GM23338 (cell line): ENCODE measurements around the gene PLEKHA8. TPM values are rescaled to one million over a fixed set of nuclear protein-coding genes. Genes with fewer than 3 reads are reported as not detected.

Experiments used
- ATAC-seq: fragments of 200-7000 bp; cut with Tn5 transposase; 3 replicates; pipeline ENCODE4 v1.9.1; 2020
- DNase-seq: peaks from one replicate; pipeline ENCODE4 v3.0.0-alpha.2; 2015; ENCODE audit warnings: low spot score
- H2AFZ ChIP-seq: fragments of 200-600 bp; sonication (generic); 2 replicates; pipeline ENCODE4 v1.8.0; 2016; ENCODE audit warnings: antibody characterized with exemption, mild to moderate bottlenecking, moderate library complexity
- H3F3A ChIP-seq: fragments of 200-600 bp; sonication (generic); replicated peaks from 2 replicates; pipeline ENCODE4 v1.8.0; 2017; ENCODE audit warnings: antibody characterized with exemption, mixed run types, low read depth
- H3K27ac ChIP-seq: fragments of 200-600 bp; sonication (generic); 2 replicates; pipeline ENCODE4 v1.6.1; 2016; ENCODE audit warnings: low read depth
- H3K27me3 ChIP-seq: fragments of 200-600 bp; sonication (generic); 2 replicates; pipeline ENCODE4 v1.8.0; 2016; ENCODE audit warnings: mild to moderate bottlenecking, mixed run types, moderate library complexity; ENCODE audit not compliant: insufficient read depth
- H3K36me3 ChIP-seq: fragments of 200-600 bp; sonication (generic); 2 replicates; pipeline ENCODE4 v1.8.0; 2016; ENCODE audit warnings: mild to moderate bottlenecking; ENCODE audit not compliant: insufficient read depth
- H3K4me1 ChIP-seq: fragments of 200-600 bp; sonication (generic); 2 replicates; pipeline ENCODE4 v1.8.0; 2016; ENCODE audit warnings: mild to moderate bottlenecking, moderate library complexity; ENCODE audit not compliant: insufficient read depth
- H3K4me2 ChIP-seq: fragments of 200-600 bp; sonication (generic); 2 replicates; pipeline ENCODE4 v1.7.1; 2017; ENCODE audit warnings: mixed run types
- H3K4me3 ChIP-seq: fragments of 200-600 bp; sonication (generic); 2 replicates; pipeline ENCODE4 v1.6.1; 2016; ENCODE audit warnings: mixed run types
- H3K79me2 ChIP-seq: fragments of 200-600 bp; sonication (generic); replicated peaks from 2 replicates; pipeline ENCODE4 v1.8.0; 2017; ENCODE audit warnings: mild to moderate bottlenecking; ENCODE audit not compliant: insufficient read depth
- H3K9me2 ChIP-seq: fragments of 200-600 bp; sonication (generic); 2 replicates; pipeline ENCODE4 v1.8.0; 2017; ENCODE audit not compliant: insufficient read depth
- H4K20me1 ChIP-seq: fragments of 200-600 bp; sonication (generic); replicated peaks from 2 replicates; pipeline ENCODE4 v1.8.0; 2017; ENCODE audit warnings: mild to moderate bottlenecking; ENCODE audit not compliant: insufficient read depth
- H3K27ac Mint-ChIP-seq: 2 replicates; pipeline ENCODE4 v1.8.0; 2020; ENCODE audit warnings: inconsistent platforms, mild to moderate bottlenecking, moderate library complexity, mixed read lengths
- H3K27me3 Mint-ChIP-seq: 3 replicates; pipeline ENCODE4 v1.8.0; 2022; ENCODE audit warnings: low read depth, mild to moderate bottlenecking, moderate library complexity, mixed read lengths, inconsistent platforms; ENCODE audit not compliant: insufficient read depth, poor library complexity
- H3K36me3 Mint-ChIP-seq: 3 replicates; pipeline ENCODE4 v1.8.0; 2021; ENCODE audit warnings: low read depth, mild to moderate bottlenecking, inconsistent platforms, moderate library complexity, mixed read lengths
- H3K4me1 Mint-ChIP-seq: 3 replicates; pipeline ENCODE4 v1.8.0; 2020; ENCODE audit warnings: mild to moderate bottlenecking, inconsistent platforms, mixed read lengths
- H3K4me3 Mint-ChIP-seq: 3 replicates; pipeline ENCODE4 v1.8.0; 2021; ENCODE audit warnings: moderate library complexity, mild to moderate bottlenecking, inconsistent platforms, mixed read lengths
- H3K9me3 Mint-ChIP-seq: 3 replicates; pipeline ENCODE4 v1.8.0; 2020; ENCODE audit warnings: moderate library complexity, mild to moderate bottlenecking, inconsistent platforms, mixed read lengths
- CREB1 ChIP-seq: fragments of 250-450 bp; sonication (Bioruptor Pico); IDR thresholded peaks from 2 replicates; pipeline ENCODE4 v1.5.0; 2020; ENCODE audit warnings: low read depth, mild to moderate bottlenecking, moderate library complexity
- EZH2 ChIP-seq: fragments of 200-600 bp; sonication (generic); IDR thresholded peaks from one replicate; pipeline ENCODE4 v1.8.0; 2017; ENCODE audit warnings: antibody characterized with exemption, mild to moderate bottlenecking, low read depth; ENCODE audit not compliant: unreplicated experiment
- EZH2phosphoT487 ChIP-seq: fragments of 200-600 bp; sonication (generic); IDR thresholded peaks from one replicate; pipeline ENCODE4 v1.8.1; 2018; ENCODE audit warnings: antibody characterized with exemption; ENCODE audit not compliant: unreplicated experiment
- JUNB ChIP-seq: IDR thresholded peaks from one replicate; pipeline ENCODE4 v1.6.1; 2016; ENCODE audit warnings: antibody characterized with exemption; ENCODE audit not compliant: unreplicated experiment
- POLR2AphosphoS5 ChIP-seq: IDR thresholded peaks from 2 replicates; pipeline ENCODE4 v1.6.1; 2016; ENCODE audit warnings: antibody characterized with exemption, low read depth
- REST ChIP-seq: IDR thresholded peaks from one replicate; pipeline ENCODE4 v1.6.1; 2018; ENCODE audit warnings: antibody characterized with exemption; ENCODE audit not compliant: unreplicated experiment
- STAT1 ChIP-seq: IDR thresholded peaks from one replicate; pipeline ENCODE4 v1.6.1; 2016; ENCODE audit warnings: antibody characterized with exemption; ENCODE audit not compliant: unreplicated experiment
- ZNF331 ChIP-seq: fragments of 250-450 bp; sonication (Bioruptor Pico); IDR thresholded peaks from 2 replicates; pipeline ENCODE4 v1.5.0; 2020; ENCODE audit warnings: low read depth, mild to moderate bottlenecking, moderate library complexity
- polyA plus RNA-seq: library from polyadenylated mRNA; unstranded; fragments of >200 nt; fragmentation: Nextera tagmentation; extraction: Ambion mirVana; gene quantifications from 2 replicates; pipeline ENCODE4 v1.2.1, GENCODE V29; 2016
- total RNA-seq: library from RNA; depleted of rRNA; stranded (reverse); fragments of >200 nt; shearing (Covaris generic); gene quantifications from 2 replicates; pipeline ENCODE4 v1.2.3, GENCODE V29; 2014

Gene PLEKHA8
- total and polyA plus RNA-seq, 2 experiments from 2014 or later, result 11.6 to 44.9 TPM

GRCh38 chr7:30134611-30135300, 106.5 kb downstream of the PLEKHA8 start, which contains the start of gene MTURN:
TSS of gene MTURN (plus strand) at chr7:30134986. CDS start at chr7:30135137, 151 bp downstream.
- ATAC-seq, result peak; percentile 65
- H3K36me3 ChIP-seq, result no peaks in the 10 kb centered on the region
- TF ChIP-seq POLR2AphosphoS5 (peak; percentile 49), JUNB (no peak), REST (no peak), STAT1 (no peak), CREB1 (peak; percentile 100), EZH2phosphoT487 (no peak), ZNF331 (no peak), EZH2 (no peak)
- no peaks in the 10 kb centered on the region for H3F3A ChIP-seq
- H3K4me1 ChIP-seq, result no peaks in the 10 kb centered on the region
- peak within 1 kb of the TSS; percentile 2; the same call in 1 of the 2 replicates for H3K27ac ChIP-seq
- peak within 1 kb of the TSS; percentile 96 for H2AFZ ChIP-seq
- no peaks in the 10 kb centered on the region for H3K9me2 ChIP-seq
- Mint-ChIP-seq H3K4me3 (peak within 1 kb of the TSS; percentile 92), H3K36me3 (no peaks in the 10 kb centered on the region; the same call in 2 of the 3 replicates), H3K27me3 (peaks cover 19% of the 10 kb centered on the region), H3K27ac (peak within 1 kb of the TSS; percentile 91), H3K4me1 (peaks cover 8% of the 10 kb centered on the region), H3K9me3 (no peaks in the 10 kb centered on the region)
- H3K79me2 ChIP-seq, result 0 out of 2 replicates have a peak, but pooled peaks cover 6% of the 10 kb centered on the region
- peak; percentile 98 for DNase-seq
- peaks cover 9% of the 10 kb centered on the region for H4K20me1 ChIP-seq
- H3K27me3 ChIP-seq, result peaks cover 28% of the 10 kb centered on the region
- peak within 1 kb of the TSS; percentile 89 for H3K4me3 ChIP-seq
- peak within 1 kb of the TSS; percentile 95 for H3K4me2 ChIP-seq

GRCh38 chr7:30135301-30136116, 107.3 kb downstream of the PLEKHA8 start:
- Histone ChIP-seq H3K27ac (no peak overlapping the region), H3K4me1 (no peaks in the 10 kb centered on the region), H3K27me3 (peaks cover 28% of the 10 kb centered on the region), H3K36me3 (no peaks in the 10 kb centered on the region), H3K79me2 (0 out of 2 replicates have a peak, but pooled peaks cover 8% of the 10 kb centered on the region), H3K9me2 (no peaks in the 10 kb centered on the region), H3K4me3 (peak overlapping the region; percentile 89), H3K4me2 (peak overlapping the region; percentile 95), H3F3A (no peaks in the 10 kb centered on the region), H2AFZ (peak overlapping the region; percentile 96), H4K20me1 (peaks cover 9% of the 10 kb centered on the region)
- peak overlapping the region; percentile 92 for H3K4me3 Mint-ChIP-seq
- peaks cover 23% of the 10 kb centered on the region for H3K27me3 Mint-ChIP-seq
- no peak for TF ChIP-seq STAT1
- peak; percentile 26 for TF ChIP-seq EZH2
- H3K9me3 Mint-ChIP-seq, result no peaks in the 10 kb centered on the region
- peak; percentile 24 for ATAC-seq
- H3K4me1 Mint-ChIP-seq, result peaks cover 8% of the 10 kb centered on the region
- DNase-seq, result peak; percentile 58
- H3K36me3 Mint-ChIP-seq, result no peaks in the 10 kb centered on the region; the same call in 2 of the 3 replicates
- no peak overlapping the region; the same call in 1 of the 2 replicates for H3K27ac Mint-ChIP-seq
